Measurements from ENCODE around the gene GJB1.

GJB1 gene

DNA sequence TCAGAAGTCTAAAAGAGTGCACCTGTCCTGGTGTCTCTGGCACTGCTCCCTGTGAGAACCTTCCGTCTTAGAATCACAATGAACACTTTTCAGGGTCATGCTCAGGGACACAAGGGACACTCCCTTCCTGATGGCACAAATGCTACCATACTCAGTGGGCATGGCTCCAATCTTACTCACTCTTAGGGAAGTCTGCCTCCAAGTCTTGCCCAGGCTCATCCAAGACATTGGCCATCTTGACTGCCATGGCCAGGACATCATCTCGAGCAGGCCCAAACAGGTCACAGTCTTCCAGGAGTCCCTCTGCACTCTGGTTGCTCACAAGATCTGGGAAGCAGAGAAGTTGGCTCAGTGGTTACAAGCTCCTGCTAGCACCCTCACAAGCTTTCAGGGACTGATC lies 22.1 kb downstream of the GJB1 start:
- ChIA-PET CTCF (interaction anchor here (0.5 kb wide), 2 partner anchors 9 to 425 kb away, joined by 3 read pairs; partner anchors contain the start of gene ZMYM3), POLR2A (interaction anchor here (0.6 to 1.2 kb wide), 3 partner anchors 8 to 50 kb away, joined by 3 to 5 read pairs (median 3); no protein-coding TSS in a partner anchor)
- Histone ChIP-seq H3K36me3 (ENCODE audit: control insufficient read depth in 2 of 2, insufficient read depth in 1 of 2, low read length in 2 of 2) (peaks cover 17 to 99% of the 10 kb centered on the region in 2 experiments), H3K9me3 (ENCODE audit: control insufficient read depth, insufficient read depth, low read depth, low read length) (no peaks in the 10 kb centered on the region), H3K4me3 (ENCODE audit: low read depth, low read length) (no peak overlapping the region), H3K4me1 (ENCODE audit: control insufficient read depth, insufficient read depth, low read length) (no peaks in the 10 kb centered on the region), H3K27ac (ENCODE audit: extremely low read depth, low read depth, low read length) (no peak overlapping the region)
- TF ChIP-seq ZFP41 (tag by site-specific recombination; IDR thresholded peaks at IDR 0.05; ENCODE audit: borderline replicate concordance) (no peak), OSR2 (tag by site-specific recombination; IDR thresholded peaks at IDR 0.05) (no peak), ZNF184 (tag by site-specific recombination; IDR thresholded peaks at IDR 0.05) (no peak), ZNF626 (tag by site-specific recombination; IDR thresholded peaks at IDR 0.05) (no peak)

DNA sequence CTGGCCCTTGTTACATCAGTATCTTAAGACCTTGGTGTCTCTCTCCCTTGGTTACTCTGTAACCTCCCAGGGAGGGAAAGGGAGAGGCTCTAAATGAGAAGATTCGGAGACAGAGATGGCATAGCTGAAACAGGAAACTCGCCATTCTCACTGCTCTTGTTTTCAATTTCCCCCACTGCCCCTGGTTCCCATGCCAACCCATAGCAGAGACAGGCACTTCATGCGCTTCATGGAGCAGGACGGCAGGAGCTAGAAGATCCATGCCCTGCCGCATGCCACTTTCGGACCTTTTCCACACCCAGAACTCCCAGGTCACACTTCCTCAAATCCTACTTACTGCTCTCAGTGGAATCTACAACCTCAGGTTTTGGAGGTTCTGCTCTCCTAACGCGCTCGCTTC lies 27.8 kb downstream of the GJB1 start:
- peaks cover 5% of the 10 kb centered on the region; the same call in 1 of the 2 replicates for H3K4me1 ChIP-seq (ENCODE audit: control insufficient read depth, insufficient read depth, low read length)
- ChIA-PET POLR2A (no interaction called here), CTCF (interaction anchor here (0.5 to 1.1 kb wide), 2 partner anchors 33 to 132 kb away, joined by 3 to 4 read pairs; partner anchors contain the start of genes MED12 and NONO)
- TF ChIP-seq, protein P1, sequence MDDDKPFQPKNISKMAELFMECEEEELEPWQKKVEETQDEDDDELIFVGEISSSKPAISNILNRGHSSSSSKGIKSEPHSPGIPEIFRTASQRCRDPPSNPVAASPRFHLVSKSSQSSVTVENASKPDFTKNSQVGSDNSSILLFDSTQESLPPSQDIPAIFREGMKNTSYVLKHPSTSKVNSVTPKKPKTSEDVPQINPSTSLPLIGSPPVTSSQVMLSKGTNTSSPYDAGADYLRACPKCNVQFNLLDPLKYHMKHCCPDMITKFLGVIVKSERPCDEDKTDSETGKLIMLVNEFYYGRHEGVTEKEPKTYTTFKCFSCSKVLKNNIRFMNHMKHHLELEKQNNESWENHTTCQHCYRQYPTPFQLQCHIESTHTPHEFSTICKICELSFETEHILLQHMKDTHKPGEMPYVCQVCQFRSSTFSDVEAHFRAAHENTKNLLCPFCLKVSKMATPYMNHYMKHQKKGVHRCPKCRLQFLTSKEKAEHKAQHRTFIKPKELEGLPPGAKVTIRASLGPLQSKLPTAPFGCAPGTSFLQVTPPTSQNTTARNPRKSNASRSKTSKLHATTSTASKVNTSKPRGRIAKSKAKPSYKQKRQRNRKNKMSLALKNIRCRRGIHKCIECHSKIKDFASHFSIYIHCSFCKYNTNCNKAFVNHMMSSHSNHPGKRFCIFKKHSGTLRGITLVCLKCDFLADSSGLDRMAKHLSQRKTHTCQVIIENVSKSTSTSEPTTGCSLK (tag by site-specific recombination; IDR thresholded peaks at IDR 0.05) = no peak
- TF ChIP-seq ZNF175 (tag by site-specific recombination; IDR thresholded peaks at IDR 0.05) = no peak
- H3K4me3 ChIP-seq (ENCODE audit: low read depth, low read length) = no peak overlapping the region
- peaks cover 7 to 53% of the 10 kb centered on the region in 2 experiments for H3K36me3 ChIP-seq (ENCODE audit: control insufficient read depth in 2 of 2, insufficient read depth in 1 of 2, low read length in 2 of 2)
- no peak overlapping the region for H3K27ac ChIP-seq (ENCODE audit: extremely low read depth, low read depth, low read length)
- no peaks in the 10 kb centered on the region for H3K9me3 ChIP-seq (ENCODE audit: control insufficient read depth, insufficient read depth, low read depth, low read length)

DNA sequence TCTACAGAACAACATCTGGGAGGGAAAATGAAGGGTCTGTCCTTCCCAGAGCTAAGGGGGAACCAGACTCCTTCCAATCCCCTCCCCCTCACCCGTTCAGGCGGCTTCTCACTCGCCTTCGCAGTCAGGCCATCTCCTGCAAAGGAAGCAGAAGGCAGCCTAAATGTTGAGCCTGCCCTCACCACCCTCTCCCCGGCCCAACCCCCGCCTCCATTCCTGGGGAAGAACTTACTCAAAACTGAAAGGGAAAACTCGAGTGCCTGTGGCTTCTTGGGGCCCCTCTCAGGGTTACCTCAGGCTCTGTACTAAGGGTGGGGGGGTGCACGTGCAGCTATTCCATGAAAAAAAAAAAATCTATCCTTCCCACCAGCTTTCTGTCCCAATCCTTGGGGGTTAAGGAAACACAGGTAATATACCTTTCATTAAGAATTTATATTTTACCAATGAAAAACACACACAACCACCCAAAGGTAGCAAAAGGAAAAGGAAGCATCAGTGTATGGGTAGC lies 28.5 kb downstream of the GJB1 start:
- peaks cover 5% of the 10 kb centered on the region; the same call in 1 of the 2 replicates for H3K4me1 ChIP-seq (ENCODE audit: control insufficient read depth, insufficient read depth, low read length)
- peak; percentile 41 for TF ChIP-seq SP2 (tag by site-specific recombination; IDR thresholded peaks at IDR 0.05)
- TF ChIP-seq ZNF341 (tag by site-specific recombination; IDR thresholded peaks at IDR 0.05; ENCODE audit: low read depth) = no peak
- POLR2A ChIA-PET = no interaction called here
- H3K36me3 ChIP-seq (ENCODE audit: control insufficient read depth in 2 of 2, insufficient read depth in 1 of 2, low read length in 2 of 2) = peaks cover 6 to 47% of the 10 kb centered on the region in 2 experiments
- no peaks in the 10 kb centered on the region for H3K9me3 ChIP-seq (ENCODE audit: control insufficient read depth, insufficient read depth, low read depth, low read length)
- CTCF ChIA-PET = interaction anchor here (0.5 to 1.1 kb wide), 2 partner anchors 32 to 133 kb away, joined by 3 to 4 read pairs; partner anchors contain the start of genes MED12 and NONO
- no peak overlapping the region for H3K4me3 ChIP-seq (ENCODE audit: low read depth, low read length)
- no peak overlapping the region for H3K27ac ChIP-seq (ENCODE audit: extremely low read depth, low read depth, low read length)

DNA sequence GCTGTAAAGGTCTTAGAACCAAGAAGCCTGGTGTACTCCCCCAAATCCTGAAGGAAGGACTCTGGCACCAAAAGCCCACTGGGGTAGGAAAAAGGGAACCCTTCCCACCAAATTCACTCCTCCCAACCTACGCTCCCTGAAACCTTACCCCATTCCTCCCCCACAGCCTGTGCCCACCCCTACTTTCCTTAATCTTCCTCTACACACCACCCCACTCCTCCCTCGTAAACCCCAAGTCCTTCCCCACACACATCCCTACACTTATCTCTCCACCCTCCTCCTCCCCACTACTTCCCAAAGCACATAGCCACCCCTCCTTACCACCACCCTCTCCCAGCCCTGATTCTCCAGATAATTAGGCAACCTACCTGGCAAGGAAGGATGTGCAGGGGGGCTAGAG lies 29.2 kb downstream of the GJB1 start:
- Histone ChIP-seq H3K4me1 (ENCODE audit: control insufficient read depth, insufficient read depth, low read length) (peaks cover 5% of the 10 kb centered on the region; the same call in 1 of the 2 replicates), H3K36me3 (ENCODE audit: control insufficient read depth in 2 of 2, insufficient read depth in 1 of 2, low read length in 2 of 2) (peaks cover 0 to 40% of the 10 kb centered on the region in 2 experiments; a peak in 2 of 3 replicates), H3K27ac (ENCODE audit: extremely low read depth, low read depth, low read length) (no peak overlapping the region), H3K9me3 (ENCODE audit: control insufficient read depth, insufficient read depth, low read depth, low read length) (no peaks in the 10 kb centered on the region), H3K4me3 (ENCODE audit: low read depth, low read length) (no peak overlapping the region)
- POLR2A ChIA-PET = no interaction called here
- TF ChIP-seq KLF1 (tag by site-specific recombination; IDR thresholded peaks at IDR 0.05) = peak; percentile 79
- TF ChIP-seq ZFHX2 (tag by site-specific recombination; conservative IDR thresholded peaks at IDR 0.05) = peak; percentile 99
- TF ChIP-seq ZNF426 (tag by site-specific recombination; IDR thresholded peaks at IDR 0.05) = no peak
- peak; percentile 14; the same call in 1 of the 2 replicates for TF ChIP-seq HOXD13 (CRISPR knock-in tag; IDR thresholded peaks at IDR 0.05; ENCODE audit: borderline replicate concordance)
- peak; percentile 78 for TF ChIP-seq GLIS1 (tag by site-specific recombination; IDR thresholded peaks at IDR 0.05)
- TF ChIP-seq WT1 (tag by site-specific recombination; IDR thresholded peaks at IDR 0.05) = 0 out of 2 replicates have a peak, but pooled peaks have one; percentile 51
- TF ChIP-seq EGR2 (tag by site-specific recombination; IDR thresholded peaks at IDR 0.05; ENCODE audit: low read depth) = peak; percentile 99
- no peak for TF ChIP-seq ZNF133 (tag by site-specific recombination; IDR thresholded peaks at IDR 0.05)
- TF ChIP-seq, protein P2, sequence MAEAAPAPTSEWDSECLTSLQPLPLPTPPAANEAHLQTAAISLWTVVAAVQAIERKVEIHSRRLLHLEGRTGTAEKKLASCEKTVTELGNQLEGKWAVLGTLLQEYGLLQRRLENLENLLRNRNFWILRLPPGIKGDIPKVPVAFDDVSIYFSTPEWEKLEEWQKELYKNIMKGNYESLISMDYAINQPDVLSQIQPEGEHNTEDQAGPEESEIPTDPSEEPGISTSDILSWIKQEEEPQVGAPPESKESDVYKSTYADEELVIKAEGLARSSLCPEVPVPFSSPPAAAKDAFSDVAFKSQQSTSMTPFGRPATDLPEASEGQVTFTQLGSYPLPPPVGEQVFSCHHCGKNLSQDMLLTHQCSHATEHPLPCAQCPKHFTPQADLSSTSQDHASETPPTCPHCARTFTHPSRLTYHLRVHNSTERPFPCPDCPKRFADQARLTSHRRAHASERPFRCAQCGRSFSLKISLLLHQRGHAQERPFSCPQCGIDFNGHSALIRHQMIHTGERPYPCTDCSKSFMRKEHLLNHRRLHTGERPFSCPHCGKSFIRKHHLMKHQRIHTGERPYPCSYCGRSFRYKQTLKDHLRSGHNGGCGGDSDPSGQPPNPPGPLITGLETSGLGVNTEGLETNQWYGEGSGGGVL (tag by site-specific recombination; IDR thresholded peaks at IDR 0.05) = peak; percentile 63
- TF ChIP-seq, protein P3, sequence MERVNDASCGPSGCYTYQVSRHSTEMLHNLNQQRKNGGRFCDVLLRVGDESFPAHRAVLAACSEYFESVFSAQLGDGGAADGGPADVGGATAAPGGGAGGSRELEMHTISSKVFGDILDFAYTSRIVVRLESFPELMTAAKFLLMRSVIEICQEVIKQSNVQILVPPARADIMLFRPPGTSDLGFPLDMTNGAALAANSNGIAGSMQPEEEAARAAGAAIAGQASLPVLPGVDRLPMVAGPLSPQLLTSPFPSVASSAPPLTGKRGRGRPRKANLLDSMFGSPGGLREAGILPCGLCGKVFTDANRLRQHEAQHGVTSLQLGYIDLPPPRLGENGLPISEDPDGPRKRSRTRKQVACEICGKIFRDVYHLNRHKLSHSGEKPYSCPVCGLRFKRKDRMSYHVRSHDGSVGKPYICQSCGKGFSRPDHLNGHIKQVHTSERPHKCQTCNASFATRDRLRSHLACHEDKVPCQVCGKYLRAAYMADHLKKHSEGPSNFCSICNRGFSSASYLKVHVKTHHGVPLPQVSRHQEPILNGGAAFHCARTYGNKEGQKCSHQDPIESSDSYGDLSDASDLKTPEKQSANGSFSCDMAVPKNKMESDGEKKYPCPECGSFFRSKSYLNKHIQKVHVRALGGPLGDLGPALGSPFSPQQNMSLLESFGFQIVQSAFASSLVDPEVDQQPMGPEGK (tag by site-specific recombination; IDR thresholded peaks at IDR 0.05) = peak; percentile 45; the same call in 1 of the 2 replicates
- CTCF ChIA-PET = no interaction called here

All from HEK293 (cell line).